GM18907 (cell line): ENCODE measurements around the gene B4GALT6.
"Not testable (repeated sequence)": the region's sequence is repeated elsewhere in the genome, so short reads cannot be mapped to it uniquely, and the experiment has no call there.

Experiments used
- ATAC-seq: cut with Tn5 transposase; IDR thresholded peaks from one replicate; pipeline ENCODE4 v1.9.1; 2021; ENCODE audit warnings: mild to moderate bottlenecking, moderate library complexity; ENCODE audit not compliant: unreplicated experiment

B4GALT6 gene

GRCh38 chr18:31684279-31685096 lies at the start of gene B4GALT6:
Gene B4GALT6 (minus strand): TSS chr18:31684581. CDS start chr18:31684426, 155 bp downstream.
- ATAC-seq: peak; percentile 52

GRCh38 chr18:31731628-31732027 lies 47.2 kb upstream of the B4GALT6 start:
- no peak for ATAC-seq

GRCh38 chr18:31729196-31729595 lies 44.8 kb upstream of the B4GALT6 start:
- not testable (repeated sequence) for ATAC-seq

- ATAC-seq: no peak
Measured at GRCh38 chr18:31723990-31724711, 39.8 kb upstream of the B4GALT6 start.

GRCh38 chr18:31723639-31723989 lies 39.2 kb upstream of the B4GALT6 start:
- ATAC-seq: no peak

GRCh38 chr18:31722369-31722957 lies 38.1 kb upstream of the B4GALT6 start:
- ATAC-seq: peak; percentile 98

- ATAC-seq: no peak
Measured at GRCh38 chr18:31721601-31722000, 37.2 kb upstream of the B4GALT6 start.

GRCh38 chr18:31720867-31721266 lies 36.5 kb upstream of the B4GALT6 start:
- ATAC-seq: no peak

- no peak for ATAC-seq
Measured at GRCh38 chr18:31719363-31720006, 35.1 kb upstream of the B4GALT6 start.

GRCh38 chr18:31718386-31718785 lies 34.0 kb upstream of the B4GALT6 start:
- ATAC-seq: no peak

GRCh38 chr18:31716362-31716761 lies 32.0 kb upstream of the B4GALT6 start:
- peak; percentile 60 for ATAC-seq

- ATAC-seq: no peak
Measured at GRCh38 chr18:31711365-31712172, 27.2 kb upstream of the B4GALT6 start.

- ATAC-seq: no peak
Measured at GRCh38 chr18:31710826-31711225, 26.4 kb upstream of the B4GALT6 start.

- ATAC-seq: no peak
Measured at GRCh38 chr18:31707815-31708214, 23.4 kb upstream of the B4GALT6 start.

- ATAC-seq: no peak
Measured at GRCh38 chr18:31702449-31702848, 18.1 kb upstream of the B4GALT6 start.

- ATAC-seq: no peak
Measured at GRCh38 chr18:31701744-31702143, 17.4 kb upstream of the B4GALT6 start.

GRCh38 chr18:31700990-31701389 lies 16.6 kb upstream of the B4GALT6 start:
- ATAC-seq: no peak

- no peak for ATAC-seq
Measured at GRCh38 chr18:31697351-31698298, 13.2 kb upstream of the B4GALT6 start.

GRCh38 chr18:31695989-31696388 lies 11.6 kb upstream of the B4GALT6 start:
- no peak for ATAC-seq
